Ectodermal cell (in vitro differentiated cells): ENCODE results near the gene VAV2.
"Not testable (repeated sequence)": the region's sequence is repeated elsewhere in the genome, so short reads cannot be mapped to it uniquely, and the experiment has no call there.

Experiments used
- H3K27ac ChIP-seq: 2 replicates; pipeline ENCODE4 v1.7.0; 2013; ENCODE audit warnings: mild to moderate bottlenecking, low read depth, low read length; ENCODE audit not compliant: insufficient read depth, poor library complexity, severe bottlenecking
- H3K27me3 ChIP-seq: 2 replicates; pipeline ENCODE4 v1.7.0; 2013; ENCODE audit warnings: mild to moderate bottlenecking, low read length; ENCODE audit not compliant: insufficient read depth, control insufficient read depth, poor library complexity, severe bottlenecking
- H3K36me3 ChIP-seq: one replicate; pipeline ENCODE4 v1.7.0; 2013; ENCODE audit warnings: low read length; ENCODE audit not compliant: control insufficient read depth, insufficient read depth
- H3K4me1 ChIP-seq: one replicate; pipeline ENCODE4 v1.7.0; 2013; ENCODE audit warnings: low read length; ENCODE audit not compliant: control insufficient read depth, insufficient read depth
- H3K4me3 ChIP-seq: 2 replicates; pipeline ENCODE4 v1.7.0; 2013; ENCODE audit warnings: low read depth, low read length, control low read depth; ENCODE audit not compliant: insufficient read depth
- H3K9me3 ChIP-seq: 2 replicates; pipeline ENCODE4 v1.7.0; 2013; ENCODE audit warnings: mild to moderate bottlenecking, low read length, moderate library complexity; ENCODE audit not compliant: control insufficient read depth
- WGBS, 2 experiments: methylation state at CpG; one replicate each; pipeline ENCODE4 v1.1.7; 2013; ENCODE audit warnings: missing lambda C conversion rate in 2 of 2; 5-methylcytosine and 5-hydroxymethylcytosine counted together

Gene VAV2

GRCh38 chr9:133964463-133964862, 27.7 kb downstream of the VAV2 start:
- Histone ChIP-seq H3K4me3 (no peak overlapping the region), H3K27ac (no peak overlapping the region), H3K36me3 (no peaks in the 10 kb centered on the region), H3K4me1 (peaks cover 26% of the 10 kb centered on the region), H3K27me3 (no peaks in the 10 kb centered on the region), H3K9me3 (no peaks in the 10 kb centered on the region)
- 87 to 89% methylated on average over 1 of the region's 2 CpGs for WGBS, 2 experiments

GRCh38 chr9:133963166-133963565, 29.0 kb downstream of the VAV2 start:
- H3K4me1 ChIP-seq = peaks cover 26% of the 10 kb centered on the region
- no peaks in the 10 kb centered on the region for H3K27me3 ChIP-seq
- H3K27ac ChIP-seq = no peak overlapping the region
- 93 to 94% methylated on average over 10 of the region's 10 CpGs for WGBS, 2 experiments
- H3K9me3 ChIP-seq = no peaks in the 10 kb centered on the region
- no peak overlapping the region for H3K4me3 ChIP-seq
- H3K36me3 ChIP-seq = no peaks in the 10 kb centered on the region

DNA sequence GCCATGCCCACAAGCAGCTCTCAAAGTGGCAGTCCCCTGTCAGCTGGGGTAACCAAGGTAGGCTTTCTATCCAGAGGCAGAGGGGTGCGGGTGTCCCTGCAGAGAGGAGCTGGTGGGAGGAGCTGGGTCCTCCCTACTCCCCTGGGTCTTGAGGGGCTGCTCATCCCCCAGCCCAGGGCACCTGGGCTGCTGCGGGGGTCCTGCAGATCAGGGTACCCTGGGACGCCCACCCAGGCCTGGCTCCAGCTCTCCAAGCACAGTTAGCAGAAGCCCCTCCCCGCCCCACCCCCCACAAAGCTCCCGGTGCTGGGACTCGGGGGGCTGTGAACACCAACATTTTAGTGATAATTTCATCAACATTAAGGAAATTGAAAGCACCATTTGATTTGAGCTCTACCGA, 29.8 kb downstream of the VAV2 start:
- H3K4me1 ChIP-seq = peaks cover 26% of the 10 kb centered on the region
- WGBS, 2 experiments = 91 to 95% methylated on average over 7 of the region's 7 CpGs
- no peaks in the 10 kb centered on the region for H3K36me3 ChIP-seq

DNA sequence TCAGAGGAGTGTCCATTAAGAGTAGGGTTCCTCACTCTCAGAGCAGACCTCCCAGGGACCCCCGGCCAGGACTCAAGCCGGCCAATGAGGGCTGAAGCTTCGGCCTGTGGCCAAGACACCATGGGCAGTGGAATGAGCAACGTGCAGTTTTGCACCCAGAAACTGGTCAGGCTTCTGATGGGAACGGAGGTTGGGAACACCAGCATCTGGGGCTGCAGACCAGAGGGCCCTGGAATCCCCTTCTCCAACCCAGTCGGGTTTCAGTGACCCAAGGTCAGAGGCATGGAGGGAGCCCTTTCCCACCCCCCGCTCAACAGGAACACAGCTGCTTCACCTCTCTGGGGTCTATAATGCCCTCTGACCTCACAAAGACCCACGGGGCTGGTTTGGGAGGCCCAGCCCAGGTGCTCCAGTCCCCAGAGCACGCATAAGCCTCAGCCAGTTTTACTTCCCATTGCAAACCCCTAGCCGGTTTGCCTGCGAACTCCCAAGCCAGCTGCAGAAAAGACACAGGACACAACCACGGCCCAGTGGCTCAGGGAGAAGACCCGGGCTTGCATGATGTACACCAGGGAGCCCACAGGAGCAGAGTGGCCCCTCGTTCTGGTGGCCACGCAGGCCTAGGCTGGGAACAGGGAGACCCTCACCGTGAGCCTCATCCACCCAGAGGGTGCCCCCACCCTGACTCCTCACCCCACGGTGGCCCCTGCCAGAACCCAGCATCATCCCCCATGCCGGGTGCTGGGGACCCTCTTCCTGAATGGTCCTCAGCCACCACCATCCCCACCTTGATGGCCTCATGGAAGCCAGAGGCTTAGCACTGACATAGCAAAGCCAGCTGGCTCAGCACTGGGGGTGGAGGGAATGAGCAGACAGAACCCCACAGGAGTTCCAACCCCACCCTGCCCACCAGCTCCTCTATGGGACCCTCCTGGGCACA, 30.6 kb downstream of the VAV2 start:
- no peaks in the 10 kb centered on the region for H3K9me3 ChIP-seq
- peaks cover 31% of the 10 kb centered on the region for H3K4me1 ChIP-seq
- no peak overlapping the region for H3K4me3 ChIP-seq
- WGBS, 2 experiments = 94% methylated on average over 18 of the region's 18 CpGs
- H3K27me3 ChIP-seq = no peaks in the 10 kb centered on the region
- no peak overlapping the region for H3K27ac ChIP-seq
- H3K36me3 ChIP-seq = no peaks in the 10 kb centered on the region

More for the DNA sequence above, 29.8 kb downstream of the VAV2 start:
- Histone ChIP-seq H3K9me3 (no peaks in the 10 kb centered on the region), H3K4me3 (no peak overlapping the region), H3K27ac (no peak overlapping the region), H3K27me3 (no peaks in the 10 kb centered on the region)

DNA sequence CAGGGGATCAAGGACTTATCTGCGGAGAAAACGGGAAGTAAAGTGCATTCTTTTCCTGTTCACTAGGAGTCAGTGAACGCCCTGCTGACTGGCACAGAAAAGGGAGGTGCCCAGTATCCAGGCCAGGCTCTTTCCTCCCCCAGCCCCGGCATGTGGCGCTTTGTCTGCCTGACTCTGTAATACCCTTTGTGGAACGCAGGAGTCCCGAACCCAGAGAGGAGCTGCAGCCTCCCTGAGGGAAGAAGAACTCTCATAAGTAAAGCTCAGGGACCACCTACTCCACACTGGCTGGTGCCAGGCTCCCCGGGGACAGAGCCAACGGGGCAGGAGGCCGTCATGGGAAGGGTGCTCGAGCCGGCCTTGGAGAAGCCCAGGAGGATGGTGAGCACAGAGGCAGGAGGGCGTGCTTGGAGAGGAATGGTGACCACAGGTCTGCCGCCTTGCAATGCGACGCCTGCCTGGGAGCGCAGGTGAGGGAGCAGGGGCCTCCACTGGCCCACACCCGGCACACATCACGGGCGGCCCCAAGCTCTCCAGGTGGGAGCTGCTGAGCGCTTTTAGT, 31.5 kb downstream of the VAV2 start:
- H3K4me1 ChIP-seq = peaks cover 39% of the 10 kb centered on the region
- 81 to 82% methylated on average over 21 of the region's 21 CpGs for WGBS, 2 experiments
- H3K27ac ChIP-seq = no peak overlapping the region

GRCh38 chr9:133959966-133960567, 32.1 kb downstream of the VAV2 start:
- Histone ChIP-seq H3K36me3 (no peaks in the 10 kb centered on the region), H3K9me3 (no peaks in the 10 kb centered on the region), H3K4me3 (no peak overlapping the region), H3K4me1 (peaks cover 39% of the 10 kb centered on the region), H3K27me3 (no peaks in the 10 kb centered on the region), H3K27ac (no peak overlapping the region)
- WGBS, 2 experiments = 70 to 72% methylated on average over 19 of the region's 19 CpGs

More for the DNA sequence above, 31.5 kb downstream of the VAV2 start:
- Histone ChIP-seq H3K36me3 (no peaks in the 10 kb centered on the region), H3K4me3 (no peak overlapping the region), H3K27me3 (no peaks in the 10 kb centered on the region), H3K9me3 (no peaks in the 10 kb centered on the region)

DNA sequence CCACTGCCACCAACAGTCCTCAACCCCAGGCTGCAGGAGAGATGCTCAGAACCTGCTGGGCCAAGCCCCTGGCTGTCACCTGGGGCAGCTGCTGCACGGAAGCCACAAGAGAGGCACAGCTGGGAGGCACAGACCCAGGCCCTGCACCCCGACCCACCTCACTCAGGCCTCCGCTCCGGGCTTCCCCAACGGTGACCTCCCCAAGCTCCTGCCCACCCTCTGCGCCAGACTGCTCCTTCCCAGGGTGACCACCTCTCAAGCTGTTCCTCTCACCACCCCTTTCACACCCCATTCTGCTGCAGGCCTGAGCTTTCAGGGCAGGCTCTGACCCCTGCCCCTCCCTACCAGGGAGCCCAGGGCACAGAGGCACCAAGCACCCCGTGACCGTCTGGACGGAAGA, 33.0 kb downstream of the VAV2 start:
- no peak overlapping the region for H3K4me3 ChIP-seq
- no peaks in the 10 kb centered on the region for H3K36me3 ChIP-seq
- 91 to 93% methylated on average over 9 of the region's 9 CpGs for WGBS, 2 experiments
- no peak overlapping the region for H3K27ac ChIP-seq
- H3K27me3 ChIP-seq = no peaks in the 10 kb centered on the region
- H3K9me3 ChIP-seq = no peaks in the 10 kb centered on the region
- peaks cover 39% of the 10 kb centered on the region for H3K4me1 ChIP-seq

GRCh38 chr9:133958756-133959155, 33.4 kb downstream of the VAV2 start:
- Histone ChIP-seq H3K4me3 (no peak overlapping the region), H3K9me3 (no peaks in the 10 kb centered on the region), H3K27me3 (no peaks in the 10 kb centered on the region), H3K36me3 (no peaks in the 10 kb centered on the region), H3K27ac (no peak overlapping the region), H3K4me1 (peaks cover 39% of the 10 kb centered on the region)
- WGBS, 2 experiments = 84 to 87% methylated on average over 6 of the region's 6 CpGs

DNA sequence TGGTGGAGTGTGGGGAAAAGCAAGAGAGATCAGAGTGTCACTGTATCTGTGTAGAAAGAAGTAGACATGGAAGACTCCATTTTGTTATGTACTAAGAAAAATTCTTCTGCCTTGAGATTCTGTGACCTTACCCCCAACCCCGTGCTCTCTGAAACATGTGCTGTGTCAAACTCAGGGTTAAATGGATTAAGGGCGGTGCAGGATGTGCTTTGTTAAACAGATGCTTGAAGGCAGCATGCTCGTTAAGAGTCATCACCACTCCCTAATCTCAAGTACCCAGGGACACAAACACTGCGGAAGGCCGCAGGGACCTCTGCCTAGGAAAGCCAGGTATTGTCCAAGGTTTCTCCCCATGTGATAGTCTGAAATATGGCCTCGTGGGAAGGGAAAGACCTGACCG, 34.4 kb downstream of the VAV2 start:
- no CpG with 5 or more reads among the region's 7 CpGs for WGBS, 2 experiments
- H3K27ac ChIP-seq, H3K9me3 ChIP-seq, H3K27me3 ChIP-seq, H3K4me3 ChIP-seq, H3K36me3 ChIP-seq: not testable (repeated sequence)
- H3K4me1 ChIP-seq = peaks cover 39% of the 10 kb centered on the region

DNA sequence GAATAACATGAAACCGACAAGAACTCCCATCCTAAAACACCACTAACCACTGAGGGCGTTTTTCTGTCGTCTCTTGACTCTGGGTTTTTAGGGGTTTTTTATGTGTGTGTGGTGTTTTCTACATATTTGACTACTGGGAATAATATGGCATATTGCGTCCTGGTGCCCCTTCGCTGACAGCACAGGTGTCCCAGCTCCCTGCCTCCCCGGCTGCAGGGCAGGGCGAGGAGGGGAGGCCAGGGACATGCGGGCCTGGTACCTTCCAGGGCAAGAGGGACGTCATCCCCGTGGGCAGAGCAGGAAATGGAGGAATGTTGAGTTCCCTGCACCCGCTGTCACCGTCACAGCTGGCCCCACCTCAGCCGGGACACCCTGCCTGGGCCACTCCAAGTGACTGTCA, 34.8 kb downstream of the VAV2 start:
- H3K36me3 ChIP-seq = no peaks in the 10 kb centered on the region
- 80 to 84% methylated on average over 12 to 13 of the region's 13 CpGs for WGBS, 2 experiments
- no peak overlapping the region for H3K27ac ChIP-seq
- peaks cover 39% of the 10 kb centered on the region for H3K4me1 ChIP-seq
- no peaks in the 10 kb centered on the region for H3K9me3 ChIP-seq
- H3K27me3 ChIP-seq = no peaks in the 10 kb centered on the region
- H3K4me3 ChIP-seq = no peak overlapping the region
